OCI-M2 (cell line): ENCODE data around the gene EIF4E.
A peak's percentile ranks its signal among the peaks of the same experiment; 100 is the strongest.

Source experiments
- DNase-seq: peaks from one replicate; lab custom pipeline; 2025; ENCODE audit not compliant: unreplicated experiment; lab: John Stamatoyannopoulos, UW

Gene EIF4E, protein sequence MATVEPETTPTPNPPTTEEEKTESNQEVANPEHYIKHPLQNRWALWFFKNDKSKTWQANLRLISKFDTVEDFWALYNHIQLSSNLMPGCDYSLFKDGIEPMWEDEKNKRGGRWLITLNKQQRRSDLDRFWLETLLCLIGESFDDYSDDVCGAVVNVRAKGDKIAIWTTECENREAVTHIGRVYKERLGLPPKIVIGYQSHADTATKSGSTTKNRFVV

DNA sequence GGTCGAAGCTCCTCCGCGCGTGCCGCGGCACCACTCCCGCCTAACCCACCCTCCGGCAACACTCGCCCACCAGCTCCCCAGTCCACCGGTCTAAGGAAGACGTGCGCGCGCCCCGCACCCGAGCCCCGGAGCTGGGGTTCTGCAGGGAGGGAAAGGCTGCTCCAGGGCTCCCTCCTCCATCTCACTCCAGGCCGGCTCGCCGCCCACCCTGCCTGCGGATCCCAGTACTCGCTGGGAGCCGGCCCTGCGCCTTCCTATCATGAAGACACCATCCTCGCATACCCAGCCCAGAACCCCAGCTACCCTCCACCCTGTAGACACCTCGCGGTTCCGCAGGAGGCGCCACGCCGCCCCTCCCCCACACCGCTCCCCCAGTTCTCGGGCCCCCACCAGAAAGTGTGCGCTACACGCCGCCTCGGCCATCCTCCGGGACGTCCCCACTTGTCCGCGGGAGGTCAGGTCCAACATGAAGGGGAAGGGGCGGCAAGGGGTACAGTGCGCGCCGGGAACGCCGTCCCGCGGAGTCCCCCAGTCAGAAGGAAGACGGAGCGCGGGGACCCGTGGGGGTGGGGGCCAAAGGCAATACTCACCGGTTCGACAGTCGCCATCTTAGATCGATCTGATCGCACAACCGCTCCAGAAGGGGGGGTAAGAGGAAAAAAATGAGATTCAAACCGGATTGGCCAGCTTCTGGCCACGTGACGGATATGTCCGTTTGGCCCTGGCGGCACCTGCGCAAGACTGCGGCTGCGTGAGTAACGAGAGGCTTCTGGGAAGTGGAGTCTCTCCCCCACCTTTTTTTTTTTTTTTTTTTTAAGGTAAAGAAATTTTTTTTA lies at the start of gene EIF4E:
Gene EIF4E, minus strand, starts transcription at position 629 of the 836 bp plus-strand sequence. Its CDS starts 21 bp downstream, at position 608.
- DNase-seq = peak; percentile 81

DNA sequence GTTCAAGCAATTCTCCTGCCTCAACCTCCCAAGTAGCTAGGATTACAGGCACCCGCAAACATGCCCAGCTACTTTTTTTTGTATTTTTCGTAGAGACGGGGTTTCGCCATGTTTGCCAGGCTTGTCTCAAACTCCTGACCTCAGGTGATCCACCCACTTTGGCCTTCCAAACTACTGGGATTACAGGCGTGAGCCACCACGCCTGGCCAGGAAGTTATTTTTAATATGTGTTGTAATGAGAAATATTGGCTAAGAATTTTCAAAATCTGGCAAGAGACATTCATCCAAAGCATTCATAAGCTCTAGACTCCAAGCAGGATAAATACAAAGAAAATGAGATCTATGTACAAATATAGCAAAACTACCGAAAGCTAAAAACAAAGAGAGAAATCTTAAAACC lies 48.6 kb upstream of the EIF4E start:
- DNase-seq = no peak

DNA sequence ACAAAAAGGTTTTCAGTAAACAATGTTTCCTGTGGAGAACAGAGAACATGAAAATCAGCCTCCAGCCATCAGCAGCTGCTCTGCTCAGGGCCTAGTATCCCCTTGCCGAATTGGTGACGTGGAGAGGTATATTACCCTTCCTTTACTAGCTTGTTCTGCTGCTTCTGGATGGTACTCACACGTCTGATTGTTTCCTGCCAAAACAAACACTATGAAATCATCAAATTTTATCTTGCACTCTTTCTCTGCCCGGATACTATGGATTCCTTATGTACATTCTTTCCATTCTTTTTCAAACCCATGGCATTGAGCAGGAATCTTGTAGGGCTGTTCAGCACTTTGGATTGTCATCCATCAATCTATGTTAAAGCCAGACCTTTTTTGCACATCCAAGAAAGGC lies 47.8 kb upstream of the EIF4E start:
- DNase-seq = no peak

DNA sequence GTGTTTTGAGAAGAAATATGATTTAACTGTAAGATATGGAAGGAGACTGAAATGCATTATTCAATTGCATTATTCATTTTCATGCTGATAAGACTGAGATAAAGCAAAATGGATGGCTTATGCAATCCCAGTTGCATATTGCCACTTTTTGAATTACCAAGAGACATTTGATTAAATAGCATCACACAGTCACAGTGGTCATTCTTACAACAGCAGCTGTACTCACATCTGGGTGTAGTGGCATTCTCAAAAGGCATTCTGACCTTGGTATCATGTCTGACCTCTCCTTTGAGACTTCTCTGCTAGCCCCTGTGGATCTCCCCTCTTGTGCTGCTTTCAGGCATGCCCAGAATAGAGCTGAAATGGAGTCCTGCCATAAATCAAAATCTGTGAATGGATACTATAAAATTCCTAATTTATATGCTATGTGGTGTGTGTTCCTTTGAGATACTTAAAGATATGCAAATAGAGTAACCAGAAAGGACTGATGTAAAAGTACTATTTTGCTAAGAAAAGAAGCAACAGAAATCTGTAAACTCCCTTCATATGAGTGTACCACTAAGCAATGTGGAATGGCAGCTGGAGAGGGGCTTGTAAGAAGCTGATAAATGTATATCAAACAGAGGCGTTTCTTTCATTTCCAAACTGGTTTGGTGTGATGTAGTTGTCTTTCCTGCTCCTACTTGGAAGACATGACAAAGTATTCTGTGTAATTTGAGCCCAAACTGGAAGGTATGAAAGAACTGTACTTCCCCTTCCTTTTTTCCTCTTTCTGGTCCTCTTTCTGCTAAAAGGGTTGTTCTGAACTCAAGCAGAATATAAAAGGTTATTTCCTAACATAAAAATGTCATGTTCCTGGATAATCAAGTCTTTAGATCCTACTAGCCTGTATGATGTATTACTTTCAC lies 41.2 kb upstream of the EIF4E start:
- no peak for DNase-seq

DNA sequence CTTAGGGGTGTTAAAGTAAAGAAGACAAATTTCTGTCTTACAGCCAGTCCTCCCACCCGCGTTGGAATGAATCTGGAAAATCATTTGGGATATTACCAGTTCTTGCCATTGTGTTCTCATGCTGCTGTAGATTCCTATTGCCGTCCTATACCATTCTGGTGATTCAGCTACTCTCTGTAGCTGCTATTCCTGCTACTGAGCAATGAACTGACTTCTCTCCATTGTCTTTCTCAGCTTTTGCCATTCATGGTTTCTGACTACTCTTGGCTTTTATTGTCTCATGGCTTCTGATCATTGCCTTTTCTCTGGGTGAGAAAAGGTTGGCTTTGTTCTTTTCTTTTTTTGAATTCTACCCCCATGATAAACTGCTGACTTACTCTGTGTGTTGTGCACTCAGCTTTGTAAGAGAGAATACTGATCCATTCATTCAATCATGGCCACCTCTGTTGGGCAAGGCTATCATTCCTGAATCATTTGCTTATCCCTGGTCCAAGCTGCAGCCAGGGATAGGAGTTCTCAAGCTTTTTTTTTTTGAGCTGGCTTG lies 38.9 kb upstream of the EIF4E start:
- DNase-seq = no peak

DNA sequence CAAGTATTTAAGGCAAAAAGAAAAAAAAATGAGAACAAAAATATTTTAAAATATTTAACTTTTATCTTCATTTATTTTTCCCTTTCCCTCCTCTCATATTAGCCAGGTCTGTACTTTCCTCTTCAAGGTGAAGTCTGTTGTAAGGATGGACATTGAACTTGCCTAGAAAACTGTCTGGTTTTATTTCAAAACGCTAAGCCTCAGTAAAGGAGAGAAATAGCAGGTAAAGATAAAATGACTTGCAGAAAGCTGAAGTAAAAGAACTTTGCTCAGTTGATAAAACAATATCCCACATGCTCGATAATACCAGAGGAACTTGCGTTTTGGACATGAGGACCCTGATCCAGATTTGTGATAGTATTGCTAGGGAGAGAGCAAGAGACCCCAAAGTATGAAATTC lies 38.0 kb upstream of the EIF4E start:
- no peak for DNase-seq

DNA sequence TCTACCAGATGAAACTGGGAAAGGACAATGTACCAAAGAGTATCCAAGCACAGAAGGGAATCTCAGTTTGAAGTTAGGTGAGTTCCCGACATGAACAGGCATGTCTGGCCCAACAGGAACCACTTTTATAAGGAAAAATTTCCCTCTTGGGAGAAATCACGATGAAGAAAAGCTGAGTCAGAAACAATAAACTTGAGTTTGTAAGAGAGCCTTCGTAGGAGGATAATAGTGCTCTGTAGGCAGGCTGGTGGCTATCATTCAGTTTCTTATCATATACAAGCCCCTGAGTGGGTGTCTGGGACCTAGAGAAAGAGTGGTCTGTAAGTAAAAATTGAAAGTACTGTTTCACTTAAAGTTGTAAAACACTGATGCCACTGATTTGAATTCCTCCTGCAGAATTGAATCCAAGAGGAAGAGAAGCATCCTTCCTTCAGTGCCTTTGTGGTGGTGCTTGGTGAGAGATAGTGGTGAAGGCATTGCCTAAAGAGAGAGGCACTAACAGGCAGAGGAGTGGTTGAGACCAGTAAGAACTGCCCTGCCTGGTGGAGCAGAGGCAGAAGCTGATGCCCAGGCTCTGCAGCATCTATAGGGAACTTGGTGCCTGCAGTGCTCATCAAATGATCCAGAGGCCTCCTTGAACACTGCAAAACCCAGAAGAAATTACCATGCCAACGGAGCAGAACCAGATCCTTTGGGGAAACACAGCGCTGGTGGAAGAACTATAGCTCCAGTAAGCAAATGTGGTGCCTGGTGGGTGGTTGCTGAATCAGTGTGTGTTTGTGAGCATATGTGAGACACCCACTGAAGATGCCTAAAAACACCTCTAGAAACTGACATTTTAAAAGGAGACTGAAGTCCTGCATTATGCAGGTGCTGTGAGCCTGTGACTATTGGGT lies 34.9 kb upstream of the EIF4E start:
- DNase-seq = no peak

DNA sequence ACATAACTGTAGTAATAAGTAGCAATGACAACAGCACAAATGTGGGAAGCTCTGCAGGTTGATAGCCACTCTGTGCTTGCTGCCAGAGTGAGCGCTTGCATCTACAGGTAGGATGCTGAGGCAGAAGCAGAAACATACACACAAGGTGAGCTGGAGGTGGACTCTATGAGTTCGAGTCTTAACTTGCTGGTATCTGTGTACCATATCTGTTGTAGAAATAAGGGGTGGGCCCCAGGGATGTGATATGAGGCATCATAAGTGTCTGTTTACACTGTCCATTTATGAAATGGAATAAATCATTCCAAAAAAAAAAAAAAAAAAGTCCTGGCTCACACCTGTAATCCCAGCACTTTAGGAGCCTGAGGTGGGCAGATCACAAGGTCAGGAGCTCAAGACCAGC lies 32.8 kb upstream of the EIF4E start:
- DNase-seq = no peak

DNA sequence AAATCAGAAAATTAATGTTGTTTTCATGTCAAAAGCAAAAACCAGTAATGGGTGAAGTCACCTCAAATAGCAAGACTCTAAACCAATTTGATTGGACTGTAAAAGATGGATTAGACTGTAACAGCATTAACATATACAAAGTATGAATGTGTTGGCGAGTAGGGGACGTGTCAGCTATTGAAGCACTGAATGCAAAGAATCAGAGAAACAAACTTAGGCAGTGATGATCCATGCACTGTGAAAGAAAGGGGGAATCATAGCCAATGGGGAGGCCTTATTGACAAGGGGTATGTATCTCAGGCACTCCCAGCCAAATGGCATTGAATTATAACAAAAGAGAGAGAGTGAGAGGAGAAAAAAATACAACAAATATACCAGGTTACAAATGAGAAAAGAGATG lies 30.5 kb upstream of the EIF4E start:
- DNase-seq = no peak

DNA sequence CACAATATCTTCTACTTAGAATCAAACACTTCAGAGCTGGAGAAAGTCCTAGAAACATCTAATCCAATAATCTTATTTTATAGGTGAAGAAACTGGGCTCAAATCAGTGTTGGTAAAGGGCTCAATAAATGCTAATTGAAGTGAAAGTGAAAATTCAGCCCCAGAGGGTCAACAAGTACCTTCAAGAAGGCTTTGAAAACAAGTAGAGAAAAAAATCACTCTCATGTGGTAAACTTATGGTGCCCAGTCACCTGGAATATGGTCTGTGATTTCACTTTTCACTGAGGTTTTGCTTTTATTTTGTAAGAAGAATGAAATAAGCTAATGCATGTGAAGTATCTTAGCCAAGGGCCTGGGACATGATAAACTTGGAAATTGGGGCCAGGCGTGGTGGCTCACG lies 29.1 kb upstream of the EIF4E start:
- no peak for DNase-seq

DNA sequence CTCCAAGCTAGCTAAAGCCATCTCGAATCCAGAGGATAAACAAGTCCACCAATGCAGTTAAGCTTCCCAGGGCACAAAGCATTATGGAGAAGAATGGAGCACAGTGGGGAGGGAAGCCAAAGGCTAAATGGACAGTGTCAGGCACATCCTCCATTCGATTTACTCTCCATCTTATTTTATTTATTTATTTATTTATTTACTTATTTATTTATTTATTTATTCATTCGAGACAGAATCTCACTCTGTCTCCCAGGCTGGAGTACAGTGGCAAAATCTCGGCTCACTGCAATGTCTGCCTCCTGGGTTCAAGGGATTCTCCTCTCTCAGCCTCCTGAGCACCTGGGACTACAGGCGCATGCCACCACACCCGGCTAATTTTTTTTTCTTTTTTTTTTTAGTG lies 26.3 kb upstream of the EIF4E start:
- DNase-seq = no peak

DNA sequence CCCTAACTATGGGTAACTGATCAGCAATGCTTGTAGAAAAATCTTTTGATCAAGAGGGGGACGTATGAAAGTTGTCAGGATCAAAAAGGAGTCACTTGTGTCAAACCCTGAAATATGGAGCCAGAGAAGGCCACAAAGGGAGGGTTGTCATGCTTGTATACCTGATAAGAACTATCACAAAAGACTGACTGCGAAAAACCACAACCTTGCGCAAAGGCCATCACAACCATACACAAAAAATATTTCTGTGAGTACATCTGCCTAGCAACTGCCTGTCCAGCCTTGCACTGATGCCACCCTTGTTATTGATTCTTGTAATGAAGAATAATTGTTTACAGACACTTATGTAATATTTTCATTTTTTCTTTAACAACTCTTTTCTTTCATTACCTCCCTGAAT lies 22.8 kb upstream of the EIF4E start:
- no peak for DNase-seq

DNA sequence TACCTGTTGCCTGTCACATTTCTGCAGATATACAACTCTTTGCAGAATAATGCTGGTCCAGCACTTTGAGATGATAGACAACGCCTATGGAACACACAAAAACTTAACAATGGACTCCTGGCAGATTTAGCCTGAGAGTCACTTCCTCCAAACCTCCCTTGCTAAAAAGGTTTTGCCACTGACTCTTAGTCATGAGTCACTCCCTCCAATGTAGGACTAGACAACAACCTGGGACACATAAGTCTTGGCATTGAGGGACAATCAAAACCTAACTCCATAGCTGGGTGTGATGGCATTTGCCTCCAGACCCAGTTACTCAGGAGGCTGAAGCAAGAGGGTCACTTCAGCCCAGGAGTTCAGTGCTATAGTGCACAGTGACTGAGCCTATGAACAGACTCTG lies 22.0 kb upstream of the EIF4E start:
- no peak for DNase-seq

DNA sequence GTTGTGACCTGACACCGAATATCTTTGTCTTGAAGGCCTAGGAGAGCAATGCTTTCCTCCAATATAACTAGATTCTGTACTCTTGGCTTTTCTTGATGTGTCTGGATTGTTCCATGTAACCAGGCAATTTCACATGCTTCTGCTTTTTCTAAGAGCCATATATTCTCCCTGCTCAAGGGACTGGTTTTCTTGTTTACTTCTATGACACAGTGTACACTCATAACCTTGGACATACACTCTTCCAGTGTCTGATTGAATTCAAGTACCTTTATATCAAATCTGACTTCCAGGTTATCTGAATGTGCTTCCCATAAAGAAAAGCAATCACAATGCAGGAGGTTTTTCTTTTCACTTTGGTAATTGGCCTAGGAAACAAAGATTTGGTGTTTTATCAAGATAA lies 17.4 kb upstream of the EIF4E start:
- DNase-seq = no peak

DNA sequence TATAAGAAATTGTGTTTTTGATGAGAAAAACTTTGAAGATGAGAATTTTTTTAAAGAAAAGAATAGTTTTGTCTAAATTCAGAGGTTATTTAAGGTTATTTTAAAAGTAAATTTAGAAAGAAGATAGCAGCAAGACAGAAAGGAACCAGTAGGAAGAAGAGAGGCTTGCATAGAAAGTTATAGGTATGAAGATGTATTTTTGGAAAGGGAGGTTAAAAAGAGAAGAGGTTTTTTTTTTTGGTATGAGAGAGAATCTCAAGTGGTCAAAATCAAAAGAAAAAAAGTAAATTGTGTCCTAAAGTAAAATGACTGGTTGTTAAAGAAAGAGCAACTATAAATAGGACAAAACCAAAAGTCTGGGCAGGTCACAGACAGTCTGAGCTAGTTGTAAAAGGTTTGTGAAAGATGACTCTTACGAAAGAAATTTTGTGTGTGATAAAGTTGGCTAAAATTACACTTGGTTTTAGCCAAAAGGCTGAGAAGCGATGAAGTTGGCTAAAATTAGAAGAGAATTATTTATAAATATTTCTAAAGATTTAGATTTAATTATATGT lies 16.4 kb upstream of the EIF4E start:
- no peak for DNase-seq

DNA sequence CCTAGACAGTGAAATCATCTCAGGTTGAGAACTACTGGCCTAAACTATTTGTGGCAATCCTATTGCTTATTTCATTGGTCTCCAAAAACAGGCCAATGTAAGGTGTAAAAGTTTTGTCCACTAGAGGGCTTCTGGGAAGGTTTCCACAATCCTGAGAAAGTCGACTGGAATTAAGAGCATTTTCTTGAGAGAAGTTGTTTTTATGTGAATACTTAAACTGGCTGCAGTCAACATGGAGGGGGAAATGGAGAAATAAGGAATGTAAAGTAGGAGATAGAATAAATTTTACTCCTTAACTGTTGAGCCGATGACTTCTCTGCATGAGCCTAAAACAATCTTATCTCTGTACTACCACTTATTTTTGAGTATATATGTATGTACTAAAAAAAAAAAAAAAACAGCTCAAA lies 11.0 kb upstream of the EIF4E start:
- DNase-seq = peak; percentile 14

DNA sequence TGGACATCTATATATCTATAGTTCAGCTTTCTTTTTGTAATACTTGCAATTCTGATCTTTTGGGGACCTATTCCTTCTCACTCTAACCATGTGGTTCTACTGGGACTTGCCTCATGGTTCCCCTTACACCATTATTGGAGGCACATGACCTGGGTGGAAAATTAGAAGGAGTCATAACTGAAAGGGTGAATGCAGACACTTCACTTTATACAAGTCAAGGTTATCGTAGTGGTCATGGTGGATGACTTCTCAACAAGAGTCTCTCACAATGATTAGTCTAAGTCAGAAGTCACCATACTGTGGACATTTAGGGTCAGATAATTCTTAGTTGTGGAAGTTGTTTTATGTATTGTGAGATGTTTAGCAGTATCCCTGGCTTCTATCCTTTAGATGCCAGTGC lies 10.5 kb upstream of the EIF4E start:
- DNase-seq = no peak

DNA sequence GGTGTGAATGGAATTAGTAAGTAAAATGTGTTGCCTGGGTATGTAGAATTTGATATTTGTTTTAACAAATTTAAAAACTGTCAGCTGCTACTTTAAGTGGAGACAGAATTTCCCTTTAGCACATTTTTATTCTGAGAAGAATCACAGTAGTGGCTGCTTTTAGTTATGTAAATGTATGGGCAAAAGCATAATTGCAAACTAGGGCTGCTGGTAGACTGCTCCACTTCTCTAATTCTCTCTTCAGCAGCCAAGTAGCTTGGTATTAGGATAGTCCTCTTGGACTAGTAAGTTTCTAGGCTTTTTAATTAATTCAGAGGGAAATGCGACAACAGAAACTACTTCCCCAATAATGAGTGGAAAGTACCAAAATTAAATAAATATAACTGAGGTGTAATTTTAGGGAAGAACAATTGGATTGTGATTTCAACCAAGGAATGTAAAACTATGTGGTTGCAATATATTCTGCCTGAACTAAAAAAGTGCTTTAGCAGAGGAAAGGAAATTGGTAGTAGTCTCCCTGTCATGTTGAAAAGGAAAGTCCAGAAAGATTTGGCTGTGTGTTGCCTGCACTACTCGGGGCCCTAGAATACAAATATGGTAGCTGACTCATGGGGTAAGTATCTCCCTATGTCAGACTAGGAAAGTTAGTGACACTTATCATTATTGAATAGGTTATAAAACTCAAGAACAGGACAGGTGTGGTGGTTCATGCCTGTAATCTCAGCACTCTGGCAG lies 9.2 kb upstream of the EIF4E start:
- no peak for DNase-seq

DNA sequence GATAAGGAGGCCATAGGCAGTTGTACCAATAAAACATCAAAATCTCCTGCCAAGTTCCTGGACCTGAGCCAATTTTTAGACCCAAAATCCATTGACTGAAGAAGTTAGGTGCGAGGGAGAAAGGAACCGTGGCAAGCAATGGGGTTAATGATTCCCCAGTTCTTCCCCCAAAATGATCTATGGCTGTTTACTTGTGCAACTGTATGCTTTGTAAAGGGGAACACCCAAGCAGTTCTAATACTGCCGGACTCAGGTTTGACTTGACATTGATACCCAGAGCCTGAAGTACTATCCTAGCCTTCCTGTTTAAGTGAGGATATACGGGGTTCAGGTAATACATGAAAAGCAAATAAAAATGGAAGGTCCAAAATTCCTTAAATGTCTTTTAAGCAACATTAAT lies 6.7 kb upstream of the EIF4E start:
- no peak for DNase-seq
